Gastrocnemius medialis (tissue), 4 donors: Measurements from ENCODE around the gene NPAS3. TPM values are rescaled to one million over a fixed set of nuclear protein-coding genes. Genes with fewer than 3 reads are reported as not detected.

ENCODE experiments used
- ATAC-seq, 2 donors: fragments of 150-250 bp; one replicate each; pipeline ENCODE4 v1.9.1; 2016
- DNase-seq, 2 donors: peaks; one replicate each; pipeline ENCODE4 v3.0.0-alpha.2; 2019
- H3K27ac ChIP-seq, 4 donors: fragments of 200-600 bp; sonication (generic); 1 replicate in 1 of 4; 2 replicates in 3 of 4; pipeline ENCODE4 v1.5.1; 2016 to 2018; ENCODE audit warnings: mild to moderate bottlenecking in 2 of 4, moderate library complexity in 1 of 4
- H3K27me3 ChIP-seq, 3 donors: fragments of 200-600 bp; sonication (generic) in 2 of 3; 1 replicate in 1 of 3; 2 replicates in 2 of 3; pipeline versions ENCODE4 v1.5.1 to v1.6.0; 2016 to 2019; ENCODE audit warnings: mild to moderate bottlenecking in 1 of 3, moderate library complexity in 1 of 3
- H3K36me3 ChIP-seq, 2 donors: fragments of 200-600 bp; sonication (generic) in 1 of 2; one replicate each; pipeline ENCODE4 v1.5.1; 2017 to 2018
- H3K4me1 ChIP-seq, 2 donors: fragments of 200-600 bp; sonication (generic) in 1 of 2; one replicate each; pipeline ENCODE4 v1.5.1; 2016 to 2017; ENCODE audit warnings: mild to moderate bottlenecking in 2 of 2
- H3K4me3 ChIP-seq, 4 donors: fragments of 200-600 bp; sonication (generic) in 3 of 4; 1 replicate in 1 of 4; 2 replicates in 3 of 4; pipeline ENCODE4 v1.5.1; 2016 to 2019; ENCODE audit warnings: mild to moderate bottlenecking in 2 of 4
- H3K9me3 ChIP-seq, 3 donors: fragments of 200-600 bp; sonication (generic) in 2 of 3; 1 replicate in 1 of 3; 2 replicates in 2 of 3; pipeline ENCODE4 v1.5.1; 2016 to 2019
- POLR2A ChIP-seq, 2 donors: fragments of 450-650 bp; IDR thresholded peaks; one replicate each; pipeline ENCODE4 v1.6.1; 2017; ENCODE audit warnings: antibody characterized with exemption in 2 of 2, mild to moderate bottlenecking in 2 of 2, moderate library complexity in 2 of 2
- in situ Hi-C, 4 donors: fragments of 200-750 bp; cut with MboI; loops; one replicate each; pipeline versions ENCODE4 v1.15.0 to v1.8.0; 2017; ENCODE audit warnings: low sequenced_read_pairs in 4 of 4
- intact Hi-C: fragments of 100-400 bp; cut with DNase I; formaldehyde crosslinking; loops from one replicate; pipeline ENCODE4 v1.15.1; 2023; ENCODE audit warnings: low total_unique reads
- total RNA-seq, 4 donors: library from RNA; depleted of rRNA; stranded (reverse); fragments of >200 nt; gene quantifications; one replicate each; pipeline versions ENCODE4 v1.1.0 to v1.2.3, GENCODE V29; 2016
- TF ChIP-seq, protein P1 (sequence below), 5 experiments: fragments of 450-650 bp in 3 of 5; fragments of 200-600 bp in 2 of 5; sonication (generic) in 2 of 5; IDR thresholded peaks in 4 of 5; conservative IDR thresholded peaks in 1 of 5; 1 replicate in 4 of 5; 2 replicates in 1 of 5; pipeline ENCODE4 v1.5.1; 2016 to 2019; ENCODE audit warnings: antibody characterized with exemption in 5 of 5, mild to moderate bottlenecking in 3 of 5, moderate library complexity in 3 of 5

NPAS3 gene
- total RNA-seq, 4 donors from 2014 or later: 0.82 to 1.00 TPM; not detected in 2

DNA sequence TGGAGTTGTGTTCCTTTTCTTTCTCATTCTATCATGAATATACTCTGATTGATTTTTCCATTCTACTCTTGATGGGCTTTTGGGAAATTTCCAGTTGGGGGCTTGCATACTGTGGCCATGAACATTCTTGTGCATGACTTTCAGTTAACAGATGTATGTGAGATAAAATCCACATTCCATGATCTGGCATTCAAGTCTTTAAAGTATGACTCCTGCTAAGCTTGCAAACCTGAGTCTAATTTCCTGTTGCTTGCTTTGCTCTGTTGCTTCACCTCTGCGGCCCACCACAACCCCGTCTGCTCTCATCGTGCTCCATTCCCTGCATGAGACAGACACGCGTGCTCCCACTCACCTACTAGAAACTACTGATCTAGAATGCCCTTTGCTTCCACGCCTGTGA, 24.3 kb upstream of the NPAS3 start:
- ATAC-seq (no peak), DNase-seq (no peak)
- H3K9me3 ChIP-seq: no peaks in the 10 kb centered on the region
- no peaks in the 10 kb centered on the region for H3K27me3 ChIP-seq
- in situ Hi-C loops (no loop called here), intact Hi-C loops (no loop called here)
- no peaks in the 10 kb centered on the region for H3K4me1 ChIP-seq
- H3K4me3 ChIP-seq: no peak overlapping the region
- H3K36me3 ChIP-seq: no peaks in the 10 kb centered on the region
- TF ChIP-seq, protein P1, sequence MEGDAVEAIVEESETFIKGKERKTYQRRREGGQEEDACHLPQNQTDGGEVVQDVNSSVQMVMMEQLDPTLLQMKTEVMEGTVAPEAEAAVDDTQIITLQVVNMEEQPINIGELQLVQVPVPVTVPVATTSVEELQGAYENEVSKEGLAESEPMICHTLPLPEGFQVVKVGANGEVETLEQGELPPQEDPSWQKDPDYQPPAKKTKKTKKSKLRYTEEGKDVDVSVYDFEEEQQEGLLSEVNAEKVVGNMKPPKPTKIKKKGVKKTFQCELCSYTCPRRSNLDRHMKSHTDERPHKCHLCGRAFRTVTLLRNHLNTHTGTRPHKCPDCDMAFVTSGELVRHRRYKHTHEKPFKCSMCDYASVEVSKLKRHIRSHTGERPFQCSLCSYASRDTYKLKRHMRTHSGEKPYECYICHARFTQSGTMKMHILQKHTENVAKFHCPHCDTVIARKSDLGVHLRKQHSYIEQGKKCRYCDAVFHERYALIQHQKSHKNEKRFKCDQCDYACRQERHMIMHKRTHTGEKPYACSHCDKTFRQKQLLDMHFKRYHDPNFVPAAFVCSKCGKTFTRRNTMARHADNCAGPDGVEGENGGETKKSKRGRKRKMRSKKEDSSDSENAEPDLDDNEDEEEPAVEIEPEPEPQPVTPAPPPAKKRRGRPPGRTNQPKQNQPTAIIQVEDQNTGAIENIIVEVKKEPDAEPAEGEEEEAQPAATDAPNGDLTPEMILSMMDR (IDR thresholded peaks at IDR 0.05 in 4 of 5, conservative IDR thresholded peaks at IDR 0.05 in 1 of 5): no peak
- TF ChIP-seq POLR2A (IDR thresholded peaks at IDR 0.05): no peak
- H3K27ac ChIP-seq: no peak overlapping the region

DNA sequence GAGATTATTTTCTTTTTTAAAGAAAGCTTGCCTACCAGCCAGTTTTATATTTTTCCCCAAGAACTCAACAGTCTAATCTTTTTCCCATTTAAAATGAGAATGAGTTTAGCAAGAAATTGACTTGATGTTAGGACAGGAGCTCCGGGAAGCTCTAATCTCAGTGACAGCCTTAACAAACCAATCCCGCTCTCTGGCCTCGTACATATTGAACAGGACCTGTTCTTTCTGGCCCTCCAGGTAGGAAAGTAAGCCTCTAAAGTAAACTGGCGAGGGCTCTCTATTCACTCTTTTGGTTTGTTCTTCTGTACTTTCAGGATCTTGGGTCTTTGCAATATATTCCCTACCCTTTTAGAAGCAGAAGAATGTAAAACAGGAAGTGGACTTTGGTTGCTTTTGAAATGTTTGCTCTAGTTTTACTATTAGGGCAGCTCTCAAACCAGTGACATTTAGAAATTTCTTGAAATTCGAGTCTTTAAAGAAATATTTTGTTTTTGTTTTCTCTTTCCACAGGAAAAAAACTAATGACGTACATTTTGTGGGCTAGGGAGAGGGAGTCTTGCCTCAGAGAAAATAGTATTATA, 17.9 kb upstream of the NPAS3 start:
- Histone ChIP-seq H3K27ac (no peak overlapping the region), H3K4me3 (no peak overlapping the region), H3K9me3 (no peaks in the 10 kb centered on the region), H3K27me3 (no peaks in the 10 kb centered on the region), H3K36me3 (no peaks in the 10 kb centered on the region), H3K4me1 (no peaks in the 10 kb centered on the region)
- in situ Hi-C loops: no loop called here
- TF ChIP-seq, protein P1 (IDR thresholded peaks at IDR 0.05 in 4 of 5, conservative IDR thresholded peaks at IDR 0.05 in 1 of 5): no peak
- no peak for TF ChIP-seq POLR2A (IDR thresholded peaks at IDR 0.05)
- intact Hi-C loops: no loop called here
- DNase-seq (no peak), ATAC-seq (no peak)

DNA sequence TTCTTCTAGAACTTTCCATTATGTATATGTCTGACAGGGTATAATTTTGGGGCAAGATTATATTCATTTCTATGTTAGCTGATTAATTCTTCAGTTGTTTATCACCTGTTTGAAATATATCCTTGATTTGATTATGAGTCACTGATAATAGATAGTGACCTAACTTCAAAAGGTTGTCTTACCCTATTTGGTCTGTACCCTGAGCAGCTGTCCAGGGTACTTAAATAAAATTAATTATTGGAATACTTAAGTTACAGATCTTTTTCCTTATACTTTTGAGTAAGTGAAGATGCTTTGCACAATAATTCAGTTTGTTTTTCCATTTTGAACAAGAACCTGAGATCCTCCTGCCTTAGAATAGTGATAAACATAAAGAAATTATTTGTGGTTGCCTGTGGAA, 13.2 kb upstream of the NPAS3 start:
- intact Hi-C loops: no loop called here
- H3K4me3 ChIP-seq: no peak overlapping the region
- H3K27me3 ChIP-seq: no peaks in the 10 kb centered on the region
- H3K36me3 ChIP-seq: no peaks in the 10 kb centered on the region
- H3K27ac ChIP-seq: no peak overlapping the region
- DNase-seq (no peak), ATAC-seq (no peak)
- in situ Hi-C loops: no loop called here
- no peak for TF ChIP-seq POLR2A (IDR thresholded peaks at IDR 0.05)
- TF ChIP-seq, protein P1 (IDR thresholded peaks at IDR 0.05 in 4 of 5, conservative IDR thresholded peaks at IDR 0.05 in 1 of 5): no peak
- no peaks in the 10 kb centered on the region for H3K9me3 ChIP-seq
- no peaks in the 10 kb centered on the region for H3K4me1 ChIP-seq

DNA sequence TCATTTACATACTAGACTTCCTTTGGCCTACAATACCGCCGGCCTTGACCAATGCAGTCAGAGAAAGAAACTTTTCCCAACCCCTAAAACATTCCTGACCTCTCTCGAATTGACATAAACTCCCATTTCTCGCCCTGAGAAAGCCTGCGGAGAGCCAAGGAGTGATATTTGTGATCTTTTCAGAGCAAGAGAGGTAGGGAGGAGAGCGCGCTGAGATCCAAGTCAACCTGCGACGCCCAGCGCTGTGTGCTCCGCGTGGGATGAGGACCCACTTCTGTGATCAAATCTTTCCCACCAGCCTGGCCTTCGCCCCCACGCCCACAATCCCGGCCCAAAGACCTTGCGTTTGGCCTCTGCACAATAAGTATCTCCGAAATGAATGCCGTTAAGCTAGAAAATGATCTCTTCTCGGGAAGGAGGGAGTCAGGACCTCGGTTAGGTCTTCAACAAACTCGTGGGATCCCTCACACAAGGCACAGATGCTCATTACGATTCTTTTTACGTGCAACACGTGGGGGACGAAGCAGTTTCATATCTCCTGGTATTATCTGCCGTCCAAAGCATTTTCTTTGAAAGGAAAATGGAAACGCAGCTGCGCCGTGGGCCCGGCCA, 6.3 kb upstream of the NPAS3 start:
- Histone ChIP-seq H3K4me1 (peaks cover 10 to 18% of the 10 kb centered on the region in 2 donors), H3K4me3 (peak overlapping the region; percentile 55 to 69 (median 59)), H3K27me3 (peaks cover 6 to 46% (median 12%) of the 10 kb centered on the region in 3 donors), H3K9me3 (no peaks in the 10 kb centered on the region), H3K27ac (no peak overlapping the region), H3K36me3 (no peaks in the 10 kb centered on the region)
- no peak for DNase-seq
- no peak for ATAC-seq
- intact Hi-C loops (loop anchor here (10.0 kb wide), 2 partner anchors 218 to 858 kb away; partner anchors contain the start of gene ARHGAP5), in situ Hi-C loops (no loop called here)
- TF ChIP-seq POLR2A (IDR thresholded peaks at IDR 0.05): no peak
- TF ChIP-seq, protein P1 (IDR thresholded peaks at IDR 0.05 in 4 of 5, conservative IDR thresholded peaks at IDR 0.05 in 1 of 5): no peak
